Endothelial cell (in vitro differentiated cells): ENCODE measurements around the gene RPL38. TPM values are rescaled to one million over a fixed set of nuclear protein-coding genes. Genes with fewer than 3 reads are reported as not detected.

ENCODE experiments used
- DNase-seq: peaks from one replicate; pipeline ENCODE4 v3.0.0; 2021; ENCODE audit warnings: low spot score
- H3K27ac Mint-ChIP-seq: one replicate; pipeline ENCODE4 v1.8.0; 2021; ENCODE audit warnings: mixed read lengths, inconsistent platforms; ENCODE audit not compliant: unreplicated experiment
- H3K27me3 Mint-ChIP-seq: one replicate; pipeline ENCODE4 v1.8.0; 2021; ENCODE audit warnings: mild to moderate bottlenecking, moderate library complexity, mixed read lengths, inconsistent platforms; ENCODE audit not compliant: unreplicated experiment
- H3K36me3 Mint-ChIP-seq: one replicate; pipeline ENCODE4 v1.8.0; 2021; ENCODE audit warnings: mild to moderate bottlenecking, low read depth, mixed read lengths, inconsistent platforms; ENCODE audit not compliant: unreplicated experiment
- H3K4me1 Mint-ChIP-seq: one replicate; pipeline ENCODE4 v1.8.0; 2021; ENCODE audit warnings: mild to moderate bottlenecking, mixed read lengths, inconsistent platforms; ENCODE audit not compliant: unreplicated experiment
- H3K4me3 Mint-ChIP-seq: one replicate; pipeline ENCODE4 v1.8.0; 2021; ENCODE audit warnings: mild to moderate bottlenecking, mixed read lengths, inconsistent platforms; ENCODE audit not compliant: unreplicated experiment
- H3K9me3 Mint-ChIP-seq: one replicate; pipeline ENCODE4 v1.8.0; 2021; ENCODE audit warnings: mixed read lengths, inconsistent platforms; ENCODE audit not compliant: unreplicated experiment
- CTCF ChIP-seq: fragments of 200-600 bp; sonication (generic); IDR thresholded peaks from one replicate; pipeline ENCODE4 v1.5.0; 2021; ENCODE audit warnings: antibody characterized with exemption; ENCODE audit not compliant: unreplicated experiment
- total RNA-seq: library from RNA; stranded (reverse); fragmentation: NEBNext Ultra II Directional; extraction: Animal tissue kit (Norgen Biotek cat#: 25700); gene quantifications from one replicate; pipeline ENCODE4 v1.2.1, GENCODE V29; 2021; ENCODE audit not compliant: unreplicated experiment

RPL38 gene
- total RNA-seq, 1 donor from 2014 or later, result 1,802 TPM

DNA sequence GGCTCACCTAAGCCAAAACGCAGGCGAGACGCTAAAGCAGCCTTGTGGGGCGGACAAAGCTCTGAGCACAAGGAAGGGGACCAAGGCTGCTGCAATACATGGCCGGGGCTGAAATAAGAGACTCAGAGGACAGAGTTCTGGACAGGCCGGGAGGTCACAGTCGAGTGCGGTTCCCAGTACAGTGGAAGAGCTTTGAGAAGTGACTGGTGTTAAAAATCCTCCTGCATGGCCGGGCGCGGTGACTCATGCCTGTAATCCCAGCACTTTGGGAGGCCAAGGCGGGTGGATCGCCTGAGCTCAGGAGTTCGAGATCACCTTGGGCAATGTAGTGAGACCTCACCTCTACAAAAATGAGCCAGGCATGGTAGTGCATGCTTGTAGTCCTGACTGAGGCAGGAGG is 20.4 kb downstream of the RPL38 start:
- H3K27ac Mint-ChIP-seq, result no peak overlapping the region
- peaks cover 7% of the 10 kb centered on the region for H3K27me3 Mint-ChIP-seq
- DNase-seq, result no peak
- peaks cover 17% of the 10 kb centered on the region for H3K4me1 Mint-ChIP-seq
- no peaks in the 10 kb centered on the region for H3K9me3 Mint-ChIP-seq
- H3K4me3 Mint-ChIP-seq, result no peak overlapping the region
- no peak for TF ChIP-seq CTCF
- H3K36me3 Mint-ChIP-seq, result no peaks in the 10 kb centered on the region

DNA sequence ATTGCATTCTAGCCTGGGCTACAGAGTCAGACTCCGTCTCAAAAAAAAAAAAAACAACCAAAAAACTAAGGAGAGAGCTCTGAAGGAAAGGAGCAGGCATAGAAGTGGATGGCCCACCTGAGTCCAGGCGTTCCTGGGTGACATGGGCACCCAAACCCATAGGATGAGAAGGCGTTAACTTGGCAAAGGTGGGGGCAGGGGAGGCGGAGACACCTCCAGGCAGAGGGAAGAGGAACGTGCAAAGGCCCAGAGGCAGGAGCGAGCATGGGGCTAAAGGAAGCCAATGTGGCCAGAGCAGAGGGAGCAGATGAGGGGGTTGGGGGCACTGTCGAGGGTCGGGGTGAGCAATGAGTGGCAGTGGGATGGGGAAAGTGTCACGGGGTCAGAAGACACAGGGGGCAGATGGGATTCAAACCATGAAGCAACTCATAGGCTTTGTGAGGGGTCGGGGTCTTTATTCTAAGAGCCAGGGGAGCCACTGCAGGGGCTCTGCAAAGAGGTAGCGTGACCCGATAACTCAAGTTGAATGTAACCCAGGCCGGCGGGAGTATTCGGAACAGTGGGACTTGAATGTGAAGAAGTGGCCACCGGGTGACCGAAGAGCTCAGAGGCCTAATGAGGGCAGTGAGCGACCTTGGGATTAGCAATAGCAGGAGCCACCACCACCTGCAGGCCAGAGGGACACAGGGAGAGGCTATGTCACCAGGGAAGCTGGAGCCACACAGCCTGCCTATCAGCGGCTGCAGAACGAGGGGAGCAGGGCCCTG is 21.7 kb downstream of the RPL38 start:
- Mint-ChIP-seq H3K4me3 (no peak overlapping the region), H3K36me3 (no peaks in the 10 kb centered on the region), H3K27me3 (peaks cover 5% of the 10 kb centered on the region), H3K4me1 (peaks cover 17% of the 10 kb centered on the region), H3K9me3 (no peaks in the 10 kb centered on the region), H3K27ac (no peak overlapping the region)
- no peak for DNase-seq
- no peak for TF ChIP-seq CTCF

DNA sequence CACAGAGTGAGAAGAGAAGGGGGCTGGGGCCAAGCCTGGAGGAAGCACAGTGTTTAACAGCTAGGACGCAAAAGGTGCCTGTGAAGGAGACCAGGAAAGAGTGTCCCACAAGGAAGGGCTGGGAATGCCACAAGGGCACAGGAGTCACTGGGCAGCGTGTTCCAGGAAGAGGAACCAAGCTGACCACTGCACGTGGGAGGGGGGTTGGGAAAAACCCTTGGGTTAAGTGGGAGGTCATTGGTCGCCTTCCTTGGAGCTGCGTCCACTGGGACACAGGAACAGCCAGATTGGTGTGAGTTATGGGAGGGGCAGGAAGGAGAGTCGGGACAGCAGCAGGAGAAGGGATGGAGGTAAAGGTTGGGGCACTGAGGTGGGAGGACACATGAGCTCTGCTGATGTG is 22.8 kb downstream of the RPL38 start:
- DNase-seq, result no peak
- TF ChIP-seq CTCF, result no peak
- Mint-ChIP-seq H3K27me3 (peaks cover 5% of the 10 kb centered on the region), H3K9me3 (no peaks in the 10 kb centered on the region), H3K4me3 (no peak overlapping the region), H3K27ac (peak overlapping the region; percentile 61), H3K4me1 (peaks cover 17% of the 10 kb centered on the region), H3K36me3 (no peaks in the 10 kb centered on the region)

DNA sequence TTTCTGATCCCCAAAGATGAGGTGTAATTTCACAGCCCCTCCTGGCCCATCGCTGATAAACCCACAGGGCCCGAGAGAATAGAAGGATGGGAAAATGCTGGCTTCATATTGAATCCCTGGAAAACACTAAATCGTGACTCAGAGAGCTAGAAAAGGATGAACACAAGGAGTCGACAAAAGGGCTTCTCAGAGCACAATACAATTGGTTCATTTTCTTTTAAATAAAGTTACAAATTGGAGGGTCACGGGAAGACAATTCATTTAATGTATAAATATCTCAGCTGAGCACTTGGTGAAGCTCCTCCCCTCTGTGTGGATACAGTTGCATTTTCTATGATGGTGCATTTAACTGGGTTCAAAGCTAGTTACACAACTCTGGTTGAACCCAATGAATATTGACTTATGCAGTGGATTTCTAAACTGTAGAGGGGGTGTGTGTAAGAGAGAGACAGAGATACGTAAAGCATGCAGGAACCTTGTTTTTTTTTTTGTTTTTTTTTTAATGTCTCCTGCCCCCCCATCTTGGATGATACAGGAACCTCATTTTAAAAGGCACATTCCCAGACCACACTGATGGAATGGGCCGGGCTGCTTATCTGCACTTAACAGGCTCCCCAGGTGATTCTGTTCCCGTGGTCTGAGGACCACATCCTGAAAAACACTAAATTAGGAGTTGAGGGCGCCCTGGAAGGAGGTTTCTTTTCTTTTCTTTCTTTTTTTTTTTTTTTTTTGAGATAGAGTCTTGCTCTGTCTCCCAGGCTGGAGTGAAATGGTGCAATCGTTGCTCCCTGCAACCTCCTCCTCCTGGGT is 24.0 kb downstream of the RPL38 start:
- H3K36me3 Mint-ChIP-seq, result no peaks in the 10 kb centered on the region
- no peak for DNase-seq
- no peak for TF ChIP-seq CTCF
- peaks cover 5% of the 10 kb centered on the region for H3K27me3 Mint-ChIP-seq
- no peak overlapping the region for H3K4me3 Mint-ChIP-seq
- H3K4me1 Mint-ChIP-seq, result peaks cover 17% of the 10 kb centered on the region
- H3K27ac Mint-ChIP-seq, result no peak overlapping the region
- H3K9me3 Mint-ChIP-seq, result no peaks in the 10 kb centered on the region
